D721Med (cell line): Measurements from ENCODE around the gene PIGK.
"Not testable (repeated sequence)": the region's sequence is repeated elsewhere in the genome, so short reads cannot be mapped to it uniquely, and the experiment has no call there.

Experiments
- DNase-seq: peaks from one replicate; pipeline ENCODE4 v3.0.0; 2011; ENCODE audit warnings: low spot score; ENCODE audit not compliant: insufficient read length
- FAIRE-seq: peaks from 2 replicates; lab custom pipeline; 2011; peaks lifted over from hg19 to GRCh38; lab: Jason Lieb, UNC
- TF ChIP-seq, protein P1 (sequence below): IDR thresholded peaks from 2 replicates; pipeline ENCODE4 v1.5.1; 2012; ENCODE audit warnings: mild to moderate bottlenecking, control low read depth; ENCODE audit not compliant: insufficient read depth; ENCODE audit errors: missing control alignments

The PIGK gene

DNA sequence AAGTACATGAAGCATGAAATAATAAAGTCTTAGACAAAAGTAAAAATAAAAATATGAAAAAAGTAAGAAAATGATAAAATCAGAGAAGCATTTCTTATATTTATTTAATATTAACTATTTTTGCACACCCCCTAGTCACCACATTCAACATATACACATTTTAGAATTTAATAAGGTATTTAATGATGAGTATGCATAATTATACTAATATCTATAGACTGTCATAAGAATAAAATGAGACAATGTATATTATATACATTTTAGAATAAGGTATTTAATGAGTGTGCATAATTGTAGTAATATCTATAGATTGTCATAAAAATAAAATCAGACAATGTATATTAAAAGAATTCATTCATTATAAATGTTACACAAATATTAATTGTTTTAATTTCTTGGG, 18.9 kb downstream of the PIGK start:
- TF ChIP-seq, protein P1, sequence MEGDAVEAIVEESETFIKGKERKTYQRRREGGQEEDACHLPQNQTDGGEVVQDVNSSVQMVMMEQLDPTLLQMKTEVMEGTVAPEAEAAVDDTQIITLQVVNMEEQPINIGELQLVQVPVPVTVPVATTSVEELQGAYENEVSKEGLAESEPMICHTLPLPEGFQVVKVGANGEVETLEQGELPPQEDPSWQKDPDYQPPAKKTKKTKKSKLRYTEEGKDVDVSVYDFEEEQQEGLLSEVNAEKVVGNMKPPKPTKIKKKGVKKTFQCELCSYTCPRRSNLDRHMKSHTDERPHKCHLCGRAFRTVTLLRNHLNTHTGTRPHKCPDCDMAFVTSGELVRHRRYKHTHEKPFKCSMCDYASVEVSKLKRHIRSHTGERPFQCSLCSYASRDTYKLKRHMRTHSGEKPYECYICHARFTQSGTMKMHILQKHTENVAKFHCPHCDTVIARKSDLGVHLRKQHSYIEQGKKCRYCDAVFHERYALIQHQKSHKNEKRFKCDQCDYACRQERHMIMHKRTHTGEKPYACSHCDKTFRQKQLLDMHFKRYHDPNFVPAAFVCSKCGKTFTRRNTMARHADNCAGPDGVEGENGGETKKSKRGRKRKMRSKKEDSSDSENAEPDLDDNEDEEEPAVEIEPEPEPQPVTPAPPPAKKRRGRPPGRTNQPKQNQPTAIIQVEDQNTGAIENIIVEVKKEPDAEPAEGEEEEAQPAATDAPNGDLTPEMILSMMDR: no peak
- FAIRE-seq: no peak
- no peak for DNase-seq

GRCh38 chr1:77197351-77197750, 21.9 kb downstream of the PIGK start:
- DNase-seq (no peak), FAIRE-seq (peak; percentile 6)
- TF ChIP-seq, protein P1: no peak

- TF ChIP-seq, protein P1: no peak
- no peak for DNase-seq
- FAIRE-seq: no peak
These were observed 25.3 kb downstream of the PIGK start for GRCh38 chr1:77193951-77194350.

GRCh38 chr1:77188770-77189169, 30.5 kb downstream of the PIGK start:
- TF ChIP-seq, protein P1: no peak
- no peak for FAIRE-seq
- DNase-seq: no peak

GRCh38 chr1:77186907-77187306, 32.3 kb downstream of the PIGK start:
- not testable (repeated sequence) for DNase-seq, FAIRE-seq

- TF ChIP-seq, protein P1: no peak
- no peak for FAIRE-seq
- DNase-seq: no peak
These were observed 37.1 kb downstream of the PIGK start for GRCh38 chr1:77182083-77182482.

DNA sequence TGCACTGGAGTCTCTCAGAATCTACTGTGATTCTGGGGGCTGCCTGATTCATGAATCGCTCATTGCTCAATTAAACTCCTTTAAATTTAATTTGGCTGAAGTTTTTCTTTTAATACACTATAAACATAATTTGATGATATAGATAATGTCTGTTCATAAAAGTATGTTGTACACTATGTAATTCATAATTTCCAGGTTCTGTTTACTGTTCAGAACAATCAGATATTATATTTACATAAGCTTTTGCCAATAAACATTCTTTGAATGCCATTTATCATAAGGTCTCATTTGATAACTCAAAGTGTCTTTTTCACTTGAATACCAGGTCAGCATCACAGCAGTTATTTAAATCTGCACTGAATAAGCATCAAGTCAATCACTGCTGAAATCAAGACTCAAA, 39.6 kb downstream of the PIGK start:
- TF ChIP-seq, protein P1: no peak
- DNase-seq (no peak), FAIRE-seq (no peak)
